Lower lobe of right lung (tissue), 2 donors: ENCODE results near the gene KCNT1. TPM values are rescaled to one million over a fixed set of nuclear protein-coding genes. Genes with fewer than 3 reads are reported as not detected.

Source experiments
- ATAC-seq, 2 donors: fragments of 200-7000 bp; cut with Tn5 transposase; one replicate each; pipeline ENCODE4 v1.9.1; 2020 to 2022; ENCODE audit warnings: mild to moderate bottlenecking in 2 of 2, moderate library complexity in 2 of 2
- DNase-seq: peaks from one replicate; pipeline ENCODE4 v3.0.0-alpha.2; 2020
- H3K27ac ChIP-seq: fragments of 200-600 bp; one replicate; pipeline ENCODE4 v1.8.0; 2022
- H3K27me3 ChIP-seq: fragments of 200-600 bp; one replicate; pipeline ENCODE4 v1.8.0; 2022; ENCODE audit warnings: low read depth
- H3K36me3 ChIP-seq: fragments of 200-600 bp; one replicate; pipeline ENCODE4 v1.8.0; 2022; ENCODE audit warnings: mild to moderate bottlenecking
- H3K4me1 ChIP-seq: fragments of 200-600 bp; one replicate; pipeline ENCODE4 v1.8.0; 2022
- H3K4me3 ChIP-seq: fragments of 200-600 bp; one replicate; pipeline ENCODE4 v1.8.0; 2022; ENCODE audit warnings: mild to moderate bottlenecking
- H3K9me3 ChIP-seq: fragments of 200-600 bp; one replicate; pipeline ENCODE4 v1.8.0; 2022
- CTCF ChIP-seq: fragments of 200-600 bp; IDR thresholded peaks from one replicate; pipeline ENCODE4 v1.8.0; 2022; ENCODE audit warnings: antibody characterized with exemption, mild to moderate bottlenecking
- intact Hi-C: fragments of 100-400 bp; cut with DNase I; formaldehyde crosslinking; loops from one replicate; pipeline ENCODE4 v1.11.0; 2022
- total RNA-seq: library from RNA; stranded (reverse); fragmentation: NEBNext Ultra II Directional; extraction: Animal tissue kit (Norgen Biotek cat#: 25700); gene quantifications from one replicate; pipeline ENCODE4 v1.2.1, GENCODE V29; 2021
- donor health status: DM: no; HTN: yes; CAD: no; lungs with severe emphysema.

The KCNT1 gene
- total RNA-seq, 1 donor from 2014 or later: 0.35 TPM

- no peaks in the 10 kb centered on the region for H3K36me3 ChIP-seq
- TF ChIP-seq CTCF: no peak
- H3K27me3 ChIP-seq: peaks cover 9% of the 10 kb centered on the region
- ATAC-seq (no peak), DNase-seq (no peak)
- intact Hi-C loops: no loop called here
- peaks cover under 1% of the 10 kb centered on the region for H3K4me1 ChIP-seq
- no peak overlapping the region for H3K4me3 ChIP-seq
- H3K9me3 ChIP-seq: no peaks in the 10 kb centered on the region
- H3K27ac ChIP-seq: no peak overlapping the region
Observed at GRCh38 chr9:135696446-135696845, 5.5 kb upstream of the KCNT1 start.

- H3K27me3 ChIP-seq: peaks cover 16% of the 10 kb centered on the region
- H3K4me3 ChIP-seq: no peak overlapping the region
- ATAC-seq (no peak), DNase-seq (no peak)
- H3K9me3 ChIP-seq: no peaks in the 10 kb centered on the region
- peaks cover 9% of the 10 kb centered on the region for H3K4me1 ChIP-seq
- H3K27ac ChIP-seq: no peak overlapping the region
- TF ChIP-seq CTCF: no peak
- intact Hi-C loops: no loop called here
- no peaks in the 10 kb centered on the region for H3K36me3 ChIP-seq
Observed at GRCh38 chr9:135697226-135697625, 4.8 kb upstream of the KCNT1 start.

GRCh38 chr9:135698236-135698635 is 3.7 kb upstream of the KCNT1 start:
- intact Hi-C loops: no loop called here
- Histone ChIP-seq H3K4me1 (peaks cover 12% of the 10 kb centered on the region), H3K27me3 (peaks cover 26% of the 10 kb centered on the region), H3K9me3 (no peaks in the 10 kb centered on the region), H3K27ac (no peak overlapping the region), H3K4me3 (no peak overlapping the region), H3K36me3 (no peaks in the 10 kb centered on the region)
- DNase-seq (no peak), ATAC-seq (no peak)
- no peak for TF ChIP-seq CTCF

- H3K27ac ChIP-seq: no peak overlapping the region
- DNase-seq (no peak), ATAC-seq (no peak)
- peaks cover 32% of the 10 kb centered on the region for H3K27me3 ChIP-seq
- TF ChIP-seq CTCF: no peak
- H3K9me3 ChIP-seq: no peaks in the 10 kb centered on the region
- H3K36me3 ChIP-seq: no peaks in the 10 kb centered on the region
- H3K4me1 ChIP-seq: peaks cover 12% of the 10 kb centered on the region
- H3K4me3 ChIP-seq: no peak overlapping the region
- intact Hi-C loops: no loop called here
Observed at GRCh38 chr9:135698767-135699166, 3.2 kb upstream of the KCNT1 start.

- H3K4me3 ChIP-seq: no peak within 1 kb of the TSS
- intact Hi-C loops: no loop called here
- H3K4me1 ChIP-seq: peaks cover 12% of the 10 kb centered on the region
- ATAC-seq (no peak), DNase-seq (no peak)
- H3K9me3 ChIP-seq: no peaks in the 10 kb centered on the region
- no peak for TF ChIP-seq CTCF
- H3K27me3 ChIP-seq: peaks cover 37% of the 10 kb centered on the region
- no peaks in the 10 kb centered on the region for H3K36me3 ChIP-seq
- no peak within 1 kb of the TSS for H3K27ac ChIP-seq
Observed at GRCh38 chr9:135699440-135699839, 2.5 kb upstream of the KCNT1 start, which contains the start of gene SOHLH1. TSS of gene SOHLH1 (minus strand) at chr9:135699481. CDS start at chr9:135699467, 14 bp downstream.

GRCh38 chr9:135700525-135700924 is 1.5 kb upstream of the KCNT1 start:
- DNase-seq (no peak), ATAC-seq (no peak)
- peaks cover 47% of the 10 kb centered on the region for H3K27me3 ChIP-seq
- H3K36me3 ChIP-seq: no peaks in the 10 kb centered on the region
- H3K4me3 ChIP-seq: no peak overlapping the region
- H3K4me1 ChIP-seq: peaks cover 12% of the 10 kb centered on the region
- no peak for TF ChIP-seq CTCF
- H3K9me3 ChIP-seq: no peaks in the 10 kb centered on the region
- no peak overlapping the region for H3K27ac ChIP-seq
- intact Hi-C loops: no loop called here
